Ascending aorta (tissue), 2 donors: Measurements from ENCODE around the gene MARCHF3. TPM values are rescaled to one million over a fixed set of nuclear protein-coding genes. Genes with fewer than 3 reads are reported as not detected.
"Not testable (repeated sequence)": the region's sequence is repeated elsewhere in the genome, so short reads cannot be mapped to it uniquely, and the experiment has no call there.

Experiments
- DNase-seq, 2 donors: peaks; one replicate each; pipeline ENCODE4 v3.0.0-alpha.2; 2019; ENCODE audit warnings: low spot score in 2 of 2
- H3K27ac ChIP-seq, 2 donors: fragments of 200-600 bp; sonication (generic); one replicate each; pipeline ENCODE4 v1.5.1; 2016 to 2017; ENCODE audit warnings: mild to moderate bottlenecking in 1 of 2
- H3K27me3 ChIP-seq: fragments of 200-600 bp; sonication (generic); one replicate; pipeline ENCODE4 v1.5.1; 2017
- H3K36me3 ChIP-seq, 2 donors: fragments of 200-600 bp; sonication (generic); one replicate each; pipeline ENCODE4 v1.5.1; 2016
- H3K4me1 ChIP-seq, 2 donors: fragments of 200-600 bp; sonication (generic); one replicate each; pipeline ENCODE4 v1.5.1; 2016 to 2017; ENCODE audit warnings: mild to moderate bottlenecking in 1 of 2
- H3K4me3 ChIP-seq, 2 donors: fragments of 200-600 bp; sonication (generic); one replicate each; pipeline ENCODE4 v1.5.1; 2016 to 2017; ENCODE audit warnings: mild to moderate bottlenecking in 1 of 2
- H3K9me3 ChIP-seq, 2 donors: fragments of 200-600 bp; sonication (generic); one replicate each; pipeline ENCODE4 v1.5.1; 2016
- intact Hi-C: fragments of 100-400 bp; cut with DNase I; formaldehyde crosslinking; loops from one replicate; pipeline ENCODE4 v1.15.1; 2023
- total RNA-seq: library from RNA; depleted of rRNA; stranded (reverse); fragments of >200 nt; gene quantifications from one replicate; pipeline ENCODE4 v1.1.0, GENCODE V29; 2016
- TF ChIP-seq, protein P1 (sequence below), 3 experiments: fragments of 200-600 bp in 2 of 3; fragments of 450-650 bp in 1 of 3; sonication (generic) in 2 of 3; IDR thresholded peaks; one replicate each; pipeline ENCODE4 v1.5.1; 2016 to 2019; ENCODE audit warnings: antibody characterized with exemption in 3 of 3, mild to moderate bottlenecking in 1 of 3, moderate library complexity in 1 of 3

Gene MARCHF3
- total RNA-seq, 1 donor from 2014 or later = 22.6 TPM

DNA sequence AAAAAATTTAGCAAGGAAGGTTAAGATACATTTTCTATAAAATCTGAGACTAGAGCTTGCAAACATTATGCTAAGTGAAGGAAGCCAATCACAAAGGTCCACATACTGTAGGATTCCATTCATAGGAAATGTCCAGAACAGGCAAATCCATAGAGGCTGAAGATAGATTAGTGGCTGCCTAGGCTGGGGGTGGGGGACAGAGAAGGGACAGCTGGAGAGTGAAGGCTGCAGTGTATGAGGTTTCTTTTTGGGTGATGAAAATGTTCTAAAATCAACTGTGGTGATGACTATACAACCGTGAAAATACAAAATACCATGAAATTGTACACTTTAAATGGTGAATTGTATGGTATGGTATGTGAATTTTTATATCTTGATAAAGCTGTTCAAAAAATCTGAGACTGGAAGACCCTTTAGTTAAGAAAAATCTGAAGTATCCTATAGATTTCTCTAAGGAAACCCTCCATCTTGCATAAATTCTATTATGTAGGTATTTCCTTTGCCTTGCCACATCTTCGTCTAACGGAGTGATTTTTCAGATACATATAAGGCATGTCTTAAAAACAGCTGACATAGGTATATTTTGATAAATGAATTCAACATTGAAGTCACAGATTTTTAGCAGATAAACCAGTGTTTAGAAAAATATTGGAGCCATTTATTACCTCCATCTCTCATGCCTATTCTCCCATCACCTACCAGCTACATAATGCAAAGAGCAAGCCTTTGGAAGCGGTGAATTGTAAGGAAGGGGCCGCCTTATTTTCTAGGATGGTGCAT, 132.3 kb downstream of the MARCHF3 start:
- no peaks in the 10 kb centered on the region for H3K4me1 ChIP-seq

DNA sequence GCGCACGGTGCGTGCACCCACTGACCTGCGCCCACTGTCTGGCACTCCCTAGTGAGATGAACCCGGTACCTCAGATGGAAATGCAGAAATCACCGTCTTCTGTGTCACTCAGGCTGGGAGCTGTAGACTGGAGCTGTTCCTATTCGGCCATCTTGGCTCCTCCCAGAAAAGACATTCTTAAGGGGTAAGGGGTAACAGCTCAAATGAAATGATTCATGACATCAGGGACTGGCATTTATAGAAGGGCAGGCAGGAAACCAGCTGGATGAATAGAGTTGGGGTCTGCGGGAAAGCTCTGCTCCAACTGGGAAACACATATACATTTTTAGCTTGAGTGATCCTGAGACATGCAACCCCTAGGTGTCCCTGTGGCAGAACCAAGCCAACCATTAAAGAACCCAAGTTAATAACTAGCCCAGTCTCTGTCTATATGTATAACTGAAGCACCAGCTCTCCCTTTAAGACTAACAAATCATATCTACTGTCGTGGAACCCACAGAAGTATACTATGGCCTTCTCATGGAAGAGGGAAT, 134.1 kb downstream of the MARCHF3 start:
- H3K9me3 ChIP-seq = no peaks in the 10 kb centered on the region
- no peaks in the 10 kb centered on the region for H3K36me3 ChIP-seq
- H3K4me1 ChIP-seq = no peaks in the 10 kb centered on the region
- TF ChIP-seq, protein P1, sequence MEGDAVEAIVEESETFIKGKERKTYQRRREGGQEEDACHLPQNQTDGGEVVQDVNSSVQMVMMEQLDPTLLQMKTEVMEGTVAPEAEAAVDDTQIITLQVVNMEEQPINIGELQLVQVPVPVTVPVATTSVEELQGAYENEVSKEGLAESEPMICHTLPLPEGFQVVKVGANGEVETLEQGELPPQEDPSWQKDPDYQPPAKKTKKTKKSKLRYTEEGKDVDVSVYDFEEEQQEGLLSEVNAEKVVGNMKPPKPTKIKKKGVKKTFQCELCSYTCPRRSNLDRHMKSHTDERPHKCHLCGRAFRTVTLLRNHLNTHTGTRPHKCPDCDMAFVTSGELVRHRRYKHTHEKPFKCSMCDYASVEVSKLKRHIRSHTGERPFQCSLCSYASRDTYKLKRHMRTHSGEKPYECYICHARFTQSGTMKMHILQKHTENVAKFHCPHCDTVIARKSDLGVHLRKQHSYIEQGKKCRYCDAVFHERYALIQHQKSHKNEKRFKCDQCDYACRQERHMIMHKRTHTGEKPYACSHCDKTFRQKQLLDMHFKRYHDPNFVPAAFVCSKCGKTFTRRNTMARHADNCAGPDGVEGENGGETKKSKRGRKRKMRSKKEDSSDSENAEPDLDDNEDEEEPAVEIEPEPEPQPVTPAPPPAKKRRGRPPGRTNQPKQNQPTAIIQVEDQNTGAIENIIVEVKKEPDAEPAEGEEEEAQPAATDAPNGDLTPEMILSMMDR (IDR thresholded peaks at IDR 0.05) = no peak
- no peak for DNase-seq
- no peaks in the 10 kb centered on the region for H3K27me3 ChIP-seq
- H3K4me3 ChIP-seq = no peak overlapping the region
- intact Hi-C loops = no loop called here
- no peak overlapping the region for H3K27ac ChIP-seq

More for the DNA sequence above, 132.3 kb downstream of the MARCHF3 start:
- DNase-seq = no peak
- no peak overlapping the region for H3K27ac ChIP-seq
- TF ChIP-seq, protein P1 (IDR thresholded peaks at IDR 0.05) = no peak
- H3K9me3 ChIP-seq = no peaks in the 10 kb centered on the region
- intact Hi-C loops = no loop called here
- no peaks in the 10 kb centered on the region for H3K27me3 ChIP-seq
- H3K36me3 ChIP-seq = no peaks in the 10 kb centered on the region
- no peak overlapping the region for H3K4me3 ChIP-seq

DNA sequence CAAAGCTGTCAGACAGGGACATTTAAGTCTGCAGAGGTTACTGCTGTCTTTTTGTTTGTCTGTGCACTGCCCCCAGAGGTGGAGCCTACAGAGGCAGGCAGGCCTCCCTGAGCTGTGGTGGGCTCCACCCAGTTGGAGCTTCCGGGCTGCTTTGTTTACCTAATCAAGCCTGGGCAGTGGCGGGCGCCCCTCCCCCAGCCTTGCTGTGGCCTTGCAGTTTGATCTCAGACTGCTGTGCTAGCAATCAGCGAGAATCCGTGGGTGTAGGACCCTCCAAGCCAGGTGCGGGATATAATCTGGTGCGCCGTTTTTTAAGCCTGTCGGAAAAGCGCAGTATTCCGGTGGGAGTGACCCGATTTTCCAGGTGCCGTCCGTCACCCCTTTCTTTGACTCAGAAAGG, 134.6 kb downstream of the MARCHF3 start:
- intact Hi-C loops, H3K36me3 ChIP-seq, H3K9me3 ChIP-seq, DNase-seq, H3K4me3 ChIP-seq, H3K27me3 ChIP-seq, H3K27ac ChIP-seq, H3K4me1 ChIP-seq: not testable (repeated sequence)

DNA sequence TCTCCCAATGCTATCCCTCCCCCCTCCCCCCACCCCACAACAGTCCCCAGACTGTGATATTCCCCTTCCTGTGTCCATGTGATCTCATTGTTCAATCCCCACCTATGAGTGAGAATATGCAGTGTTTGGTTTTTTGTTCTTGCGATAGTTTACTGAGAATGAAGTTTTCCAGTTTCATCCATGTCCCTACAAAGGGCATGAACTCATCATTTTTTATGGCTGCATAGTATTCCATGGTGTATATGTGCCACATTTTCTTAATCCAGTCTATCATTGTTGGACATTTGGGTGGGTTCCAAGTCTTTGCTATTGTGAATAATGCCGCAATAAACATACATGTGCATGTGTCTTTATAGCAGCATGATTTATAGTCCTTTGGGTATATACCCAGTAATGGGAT, 139.9 kb downstream of the MARCHF3 start:
- intact Hi-C loops, DNase-seq, H3K27me3 ChIP-seq, H3K36me3 ChIP-seq, H3K27ac ChIP-seq, H3K9me3 ChIP-seq, H3K4me1 ChIP-seq, H3K4me3 ChIP-seq: not testable (repeated sequence)

DNA sequence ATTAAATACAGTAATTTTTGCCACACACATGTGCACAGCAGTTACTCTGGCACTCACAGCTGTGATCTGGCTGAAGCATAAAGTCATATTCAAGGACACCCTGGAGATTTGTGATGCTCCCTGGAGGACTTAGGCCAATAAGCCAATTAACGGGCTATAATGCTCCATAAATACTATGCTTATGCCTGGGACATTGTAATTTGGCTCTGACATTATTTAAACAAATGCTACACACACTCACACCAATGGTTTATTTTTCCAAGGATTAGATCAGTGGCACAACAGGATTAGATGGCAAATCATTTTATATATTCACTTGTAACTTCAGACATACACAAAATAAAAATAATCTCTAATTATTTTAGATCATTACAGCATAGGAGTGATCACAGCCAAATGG, 142.2 kb downstream of the MARCHF3 start:
- intact Hi-C loops = no loop called here
- H3K9me3 ChIP-seq = no peaks in the 10 kb centered on the region
- H3K27me3 ChIP-seq = no peaks in the 10 kb centered on the region
- TF ChIP-seq, protein P1 (IDR thresholded peaks at IDR 0.05) = no peak
- H3K27ac ChIP-seq = no peak overlapping the region
- DNase-seq = no peak
- H3K4me3 ChIP-seq = no peak overlapping the region
- no peaks in the 10 kb centered on the region for H3K36me3 ChIP-seq
- H3K4me1 ChIP-seq = no peaks in the 10 kb centered on the region

DNA sequence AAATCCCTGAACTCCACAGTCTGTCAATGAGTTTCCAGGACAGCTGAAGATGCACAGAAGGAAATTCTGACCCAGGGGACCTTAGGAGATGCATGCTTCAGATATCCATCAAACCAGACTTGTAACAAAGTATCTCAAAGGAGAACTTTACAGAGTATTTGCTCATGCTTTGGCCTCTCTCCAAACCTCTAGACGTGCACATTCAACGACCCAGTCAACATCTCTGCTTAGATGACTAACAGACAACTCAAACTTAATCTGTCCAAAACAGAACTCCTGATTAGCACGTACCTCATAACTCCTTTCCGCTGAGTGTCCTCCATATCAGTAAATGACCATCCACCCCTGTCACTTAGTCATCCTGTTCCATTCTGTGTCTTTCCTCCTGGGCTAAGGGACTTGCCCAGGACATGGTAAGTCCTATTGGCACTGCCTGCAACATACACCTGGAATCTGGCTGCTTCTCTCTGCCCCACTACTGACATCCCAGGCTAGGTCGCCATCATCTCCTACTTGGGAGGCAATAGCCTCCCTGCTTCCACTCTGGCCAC, 146.0 kb downstream of the MARCHF3 start:
- no peaks in the 10 kb centered on the region for H3K4me1 ChIP-seq
- intact Hi-C loops = no loop called here
- H3K4me3 ChIP-seq = no peak overlapping the region
- no peaks in the 10 kb centered on the region for H3K9me3 ChIP-seq
- no peaks in the 10 kb centered on the region for H3K36me3 ChIP-seq
- H3K27ac ChIP-seq = no peak overlapping the region
- TF ChIP-seq, protein P1 (IDR thresholded peaks at IDR 0.05) = no peak
- no peaks in the 10 kb centered on the region for H3K27me3 ChIP-seq
- DNase-seq = no peak
